ENCODE measurements around the gene EEF2. TPM values are rescaled to one million over a fixed set of nuclear protein-coding genes. Genes with fewer than 3 reads are reported as not detected.

EEF2 gene
- total RNA-seq, 2 donors from 2014 or later = 1,268 to 1,436 TPM

GRCh38 chr19:3979289-3979673 is 6.0 kb downstream of the EEF2 start:
- H3K4me3 ChIP-seq = no peak overlapping the region
- peaks cover 86% of the 10 kb centered on the region for H3K36me3 ChIP-seq
- H3K4me1 ChIP-seq (ENCODE audit: control insufficient read depth in 1 of 2, low read depth in 2 of 2) = peaks cover 10 to 19% of the 10 kb centered on the region in 2 donors

GRCh38 chr19:3978145-3978544 is 7.1 kb downstream of the EEF2 start:
- TF ChIP-seq CTCF (IDR thresholded peaks at IDR 0.05) = no peak
- Histone ChIP-seq H3K4me1 (ENCODE audit: control insufficient read depth in 1 of 2, low read depth in 2 of 2) (peaks cover 0 to 8% of the 10 kb centered on the region in 2 donors), H3K27ac (no peak overlapping the region), H3K9me3 (no peaks in the 10 kb centered on the region), H3K4me3 (no peak overlapping the region), H3K27me3 (replicated peaks; ENCODE audit: insufficient read depth) (no peaks in the 10 kb centered on the region), H3K36me3 (peaks cover 76% of the 10 kb centered on the region)
- DNase-seq (ENCODE audit: low spot score) = no peak
- ATAC-seq (ENCODE audit: insufficient number of reproducible peaks, low FRiP score, low read depth) = no peak

More at GRCh38 chr19:3979289-3979673, 6.0 kb downstream of the EEF2 start:
- Histone ChIP-seq H3K27ac (no peak overlapping the region), H3K9me3 (no peaks in the 10 kb centered on the region), H3K27me3 (replicated peaks; ENCODE audit: insufficient read depth) (no peaks in the 10 kb centered on the region)
- ATAC-seq (ENCODE audit: insufficient number of reproducible peaks, low FRiP score, low read depth) (no peak), DNase-seq (ENCODE audit: low spot score) (no peak)
- no peak for TF ChIP-seq CTCF (IDR thresholded peaks at IDR 0.05)

DNA sequence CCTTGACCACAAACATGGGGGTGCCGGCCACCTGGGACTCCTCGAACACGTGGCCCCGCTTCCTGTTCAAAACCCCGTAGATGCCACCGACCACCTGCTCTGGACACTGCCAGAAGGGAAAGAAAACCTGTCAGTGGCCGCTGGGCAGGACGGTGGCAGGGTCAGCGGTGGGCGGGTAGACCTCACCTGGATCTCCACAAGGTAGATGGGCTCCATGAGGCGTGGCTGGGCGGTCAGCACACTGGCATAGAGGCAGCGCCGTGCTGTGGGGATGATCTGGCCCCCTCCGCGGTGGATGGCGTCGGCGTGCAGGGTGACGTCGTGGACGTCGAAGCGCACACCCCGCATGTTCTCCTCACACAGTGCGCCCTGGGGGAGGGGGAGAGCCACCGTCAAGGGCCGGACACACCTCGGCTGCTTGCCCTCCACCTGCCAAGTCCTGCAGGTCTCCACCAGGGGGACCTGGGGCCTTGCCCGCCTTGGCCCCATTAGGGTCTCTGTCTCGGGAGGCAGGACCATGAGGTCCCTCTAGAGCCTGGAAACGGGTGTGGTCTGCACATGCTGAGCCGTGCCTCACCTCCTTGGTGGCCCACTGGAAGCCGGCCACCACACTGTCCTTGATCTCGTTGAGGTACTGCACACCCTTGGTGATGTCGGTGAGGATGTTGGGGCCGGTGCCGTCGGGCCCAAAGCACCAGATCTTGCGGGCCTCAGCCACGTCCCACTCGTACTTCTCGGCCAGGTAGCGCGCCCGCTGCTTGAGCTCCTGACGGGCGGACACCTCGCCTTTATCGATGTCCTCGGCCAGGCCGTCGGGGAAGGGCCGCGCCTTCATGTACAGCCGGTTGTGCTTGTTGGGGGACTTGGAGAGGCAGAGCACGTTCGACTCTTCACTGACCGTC is 7.8 kb downstream of the EEF2 start:
- peak overlapping the region in 1 of 2 donors; percentile 50 for H3K27ac ChIP-seq
- no peak overlapping the region for H3K4me3 ChIP-seq
- no peaks in the 10 kb centered on the region for H3K27me3 ChIP-seq (replicated peaks; ENCODE audit: insufficient read depth)
- peaks cover 72% of the 10 kb centered on the region for H3K36me3 ChIP-seq
- ATAC-seq (ENCODE audit: insufficient number of reproducible peaks, low FRiP score, low read depth) (no peak), DNase-seq (ENCODE audit: low spot score) (no peak)
- peaks cover 0 to 1% of the 10 kb centered on the region in 2 donors for H3K4me1 ChIP-seq (ENCODE audit: control insufficient read depth in 1 of 2, low read depth in 2 of 2)
- no peaks in the 10 kb centered on the region for H3K9me3 ChIP-seq
- peak; percentile 16 for TF ChIP-seq CTCF (IDR thresholded peaks at IDR 0.05)

DNA sequence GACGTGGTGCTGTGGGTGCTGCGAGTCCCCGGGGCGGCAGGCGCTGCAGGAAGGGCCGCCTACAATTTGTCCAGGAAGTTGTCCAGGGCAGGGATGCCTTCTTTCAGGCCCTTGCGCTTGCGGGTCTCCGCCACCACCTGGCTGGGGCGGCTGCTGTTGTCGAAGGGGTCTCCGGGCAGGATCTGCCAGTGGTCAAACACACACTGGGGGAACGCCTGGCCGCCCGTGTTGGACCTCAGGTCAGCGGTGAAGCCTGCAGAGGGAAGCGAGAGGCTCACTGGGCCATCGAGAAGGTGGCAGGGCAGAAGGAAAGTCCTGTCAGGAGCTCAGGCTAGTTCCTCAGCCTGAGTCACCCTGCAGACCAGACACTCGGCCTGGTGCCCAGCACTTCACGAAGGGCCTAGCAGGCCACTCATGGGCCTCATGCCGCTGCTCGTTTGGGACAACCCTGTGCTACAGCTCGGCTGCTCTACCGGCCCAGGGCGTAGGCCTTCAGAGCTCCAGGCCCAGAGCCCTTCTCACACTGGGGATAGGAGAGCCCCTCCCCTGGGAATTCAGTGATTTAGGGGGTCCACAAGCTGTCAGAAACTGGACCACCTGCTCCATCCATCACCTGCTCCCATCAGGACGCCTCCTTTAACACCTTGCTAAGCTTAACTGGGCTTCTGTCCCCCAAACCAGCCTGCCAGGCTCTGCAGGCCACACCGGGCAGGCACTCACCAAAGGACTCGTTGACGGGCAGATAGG is 8.6 kb downstream of the EEF2 start:
- DNase-seq (ENCODE audit: low spot score) = no peak
- H3K27me3 ChIP-seq (replicated peaks; ENCODE audit: insufficient read depth) = no peaks in the 10 kb centered on the region
- ATAC-seq (ENCODE audit: insufficient number of reproducible peaks, low FRiP score, low read depth) = no peak
- H3K27ac ChIP-seq = peak overlapping the region in 1 of 2 donors; percentile 50
- no peak overlapping the region for H3K4me3 ChIP-seq
- no peak for TF ChIP-seq CTCF (IDR thresholded peaks at IDR 0.05)
- no peaks in the 10 kb centered on the region for H3K4me1 ChIP-seq (ENCODE audit: control insufficient read depth in 1 of 2, low read depth in 2 of 2)
- H3K9me3 ChIP-seq = no peaks in the 10 kb centered on the region
- peaks cover 64% of the 10 kb centered on the region for H3K36me3 ChIP-seq

- H3K27me3 ChIP-seq (replicated peaks; ENCODE audit: insufficient read depth) = no peaks in the 10 kb centered on the region
- H3K4me1 ChIP-seq (ENCODE audit: control insufficient read depth in 1 of 2, low read depth in 2 of 2) = no peaks in the 10 kb centered on the region
- no peak for TF ChIP-seq CTCF (IDR thresholded peaks at IDR 0.05)
- peaks cover 54% of the 10 kb centered on the region for H3K36me3 ChIP-seq
- DNase-seq (ENCODE audit: low spot score) = no peak
- no peak for ATAC-seq (ENCODE audit: insufficient number of reproducible peaks, low FRiP score, low read depth)
- H3K4me3 ChIP-seq = no peak overlapping the region
- no peak overlapping the region for H3K27ac ChIP-seq
- H3K9me3 ChIP-seq = no peaks in the 10 kb centered on the region
Observed at GRCh38 chr19:3975637-3976087, 9.6 kb downstream of the EEF2 start.

All from thoracic aorta (tissue), 2 donors.